Measurements from ENCODE around the gene SESN2.

The SESN2 gene

GRCh38 chr1:28282426-28283407 lies 23.4 kb downstream of the SESN2 start:
- Histone ChIP-seq H3K4me1 (ENCODE audit: control insufficient read depth, insufficient read depth, low read length, poor library complexity, severe bottlenecking) (no peaks in the 10 kb centered on the region), H3K27ac (ENCODE audit: insufficient read depth, low read length, poor library complexity, severe bottlenecking) (no peak overlapping the region), H3K9me3 (ENCODE audit: control insufficient read depth, low read length) (no peaks in the 10 kb centered on the region), H3K4me3 (ENCODE audit: insufficient read depth, low read depth, low read length, poor library complexity, severe bottlenecking) (no peak overlapping the region), H3K27me3 (replicated peaks; ENCODE audit: control insufficient read depth, insufficient read depth, low read length, poor library complexity, severe bottlenecking) (no peaks in the 10 kb centered on the region), H3K36me3 (ENCODE audit: control insufficient read depth, insufficient read depth, low read length) (peaks cover 12% of the 10 kb centered on the region)
- DNase-seq: no peak

- no peak overlapping the region for H3K4me3 ChIP-seq (ENCODE audit: insufficient read depth, low read depth, low read length, poor library complexity, severe bottlenecking)
- no peaks in the 10 kb centered on the region for H3K4me1 ChIP-seq (ENCODE audit: control insufficient read depth, insufficient read depth, low read length, poor library complexity, severe bottlenecking)
- peaks cover 1% of the 10 kb centered on the region for H3K36me3 ChIP-seq (ENCODE audit: control insufficient read depth, insufficient read depth, low read length)
- no peaks in the 10 kb centered on the region for H3K9me3 ChIP-seq (ENCODE audit: control insufficient read depth, low read length)
- no peaks in the 10 kb centered on the region for H3K27me3 ChIP-seq (replicated peaks; ENCODE audit: control insufficient read depth, insufficient read depth, low read length, poor library complexity, severe bottlenecking)
- H3K27ac ChIP-seq (ENCODE audit: insufficient read depth, low read length, poor library complexity, severe bottlenecking): no peak overlapping the region
- DNase-seq: no peak
These were observed 26.8 kb downstream of the SESN2 start for GRCh38 chr1:28286111-28286510.

GRCh38 chr1:28288487-28288886 lies 29.2 kb downstream of the SESN2 start:
- no peak for DNase-seq
- H3K36me3 ChIP-seq (ENCODE audit: control insufficient read depth, insufficient read depth, low read length): no peaks in the 10 kb centered on the region
- no peak overlapping the region for H3K27ac ChIP-seq (ENCODE audit: insufficient read depth, low read length, poor library complexity, severe bottlenecking)
- no peaks in the 10 kb centered on the region for H3K27me3 ChIP-seq (replicated peaks; ENCODE audit: control insufficient read depth, insufficient read depth, low read length, poor library complexity, severe bottlenecking)
- no peak overlapping the region for H3K4me3 ChIP-seq (ENCODE audit: insufficient read depth, low read depth, low read length, poor library complexity, severe bottlenecking)
- H3K4me1 ChIP-seq (ENCODE audit: control insufficient read depth, insufficient read depth, low read length, poor library complexity, severe bottlenecking): no peaks in the 10 kb centered on the region
- H3K9me3 ChIP-seq (ENCODE audit: control insufficient read depth, low read length): no peaks in the 10 kb centered on the region

- Histone ChIP-seq H3K27ac (ENCODE audit: insufficient read depth, low read length, poor library complexity, severe bottlenecking) (no peak overlapping the region), H3K27me3 (replicated peaks; ENCODE audit: control insufficient read depth, insufficient read depth, low read length, poor library complexity, severe bottlenecking) (no peaks in the 10 kb centered on the region), H3K4me1 (ENCODE audit: control insufficient read depth, insufficient read depth, low read length, poor library complexity, severe bottlenecking) (no peaks in the 10 kb centered on the region), H3K4me3 (ENCODE audit: insufficient read depth, low read depth, low read length, poor library complexity, severe bottlenecking) (no peak overlapping the region), H3K36me3 (ENCODE audit: control insufficient read depth, insufficient read depth, low read length) (no peaks in the 10 kb centered on the region), H3K9me3 (ENCODE audit: control insufficient read depth, low read length) (no peaks in the 10 kb centered on the region)
- DNase-seq: no peak
These were observed 31.5 kb downstream of the SESN2 start for GRCh38 chr1:28290851-28291250.

GRCh38 chr1:28291711-28292110 lies 32.4 kb downstream of the SESN2 start:
- DNase-seq: no peak
- Histone ChIP-seq H3K4me3 (ENCODE audit: insufficient read depth, low read depth, low read length, poor library complexity, severe bottlenecking) (no peak overlapping the region), H3K27ac (ENCODE audit: insufficient read depth, low read length, poor library complexity, severe bottlenecking) (no peak overlapping the region)

GRCh38 chr1:28295936-28296335 lies 36.6 kb downstream of the SESN2 start:
- no peaks in the 10 kb centered on the region for H3K27me3 ChIP-seq (replicated peaks; ENCODE audit: control insufficient read depth, insufficient read depth, low read length, poor library complexity, severe bottlenecking)
- H3K4me1 ChIP-seq (ENCODE audit: control insufficient read depth, insufficient read depth, low read length, poor library complexity, severe bottlenecking): no peaks in the 10 kb centered on the region
- H3K4me3 ChIP-seq (ENCODE audit: insufficient read depth, low read depth, low read length, poor library complexity, severe bottlenecking): no peak overlapping the region
- H3K27ac ChIP-seq (ENCODE audit: insufficient read depth, low read length, poor library complexity, severe bottlenecking): no peak overlapping the region
- H3K9me3 ChIP-seq (ENCODE audit: control insufficient read depth, low read length): no peaks in the 10 kb centered on the region
- no peak for DNase-seq
- no peaks in the 10 kb centered on the region for H3K36me3 ChIP-seq (ENCODE audit: control insufficient read depth, insufficient read depth, low read length)

More at GRCh38 chr1:28291711-28292110, 32.4 kb downstream of the SESN2 start:
- Histone ChIP-seq H3K4me1 (ENCODE audit: control insufficient read depth, insufficient read depth, low read length, poor library complexity, severe bottlenecking) (no peaks in the 10 kb centered on the region), H3K9me3 (ENCODE audit: control insufficient read depth, low read length) (no peaks in the 10 kb centered on the region), H3K27me3 (replicated peaks; ENCODE audit: control insufficient read depth, insufficient read depth, low read length, poor library complexity, severe bottlenecking) (no peaks in the 10 kb centered on the region), H3K36me3 (ENCODE audit: control insufficient read depth, insufficient read depth, low read length) (no peaks in the 10 kb centered on the region)

GRCh38 chr1:28296401-28297261 lies 37.3 kb downstream of the SESN2 start:
- H3K4me1 ChIP-seq (ENCODE audit: control insufficient read depth, insufficient read depth, low read length, poor library complexity, severe bottlenecking): no peaks in the 10 kb centered on the region
- DNase-seq: no peak
- no peaks in the 10 kb centered on the region for H3K27me3 ChIP-seq (replicated peaks; ENCODE audit: control insufficient read depth, insufficient read depth, low read length, poor library complexity, severe bottlenecking)
- no peaks in the 10 kb centered on the region for H3K36me3 ChIP-seq (ENCODE audit: control insufficient read depth, insufficient read depth, low read length)
- H3K9me3 ChIP-seq (ENCODE audit: control insufficient read depth, low read length): no peaks in the 10 kb centered on the region
- no peak overlapping the region for H3K27ac ChIP-seq (ENCODE audit: insufficient read depth, low read length, poor library complexity, severe bottlenecking)
- no peak overlapping the region for H3K4me3 ChIP-seq (ENCODE audit: insufficient read depth, low read depth, low read length, poor library complexity, severe bottlenecking)

- no peak overlapping the region for H3K4me3 ChIP-seq (ENCODE audit: insufficient read depth, low read depth, low read length, poor library complexity, severe bottlenecking)
- DNase-seq: no peak
- H3K9me3 ChIP-seq (ENCODE audit: control insufficient read depth, low read length): no peaks in the 10 kb centered on the region
- no peaks in the 10 kb centered on the region for H3K36me3 ChIP-seq (ENCODE audit: control insufficient read depth, insufficient read depth, low read length)
- H3K4me1 ChIP-seq (ENCODE audit: control insufficient read depth, insufficient read depth, low read length, poor library complexity, severe bottlenecking): no peaks in the 10 kb centered on the region
- H3K27me3 ChIP-seq (replicated peaks; ENCODE audit: control insufficient read depth, insufficient read depth, low read length, poor library complexity, severe bottlenecking): no peaks in the 10 kb centered on the region
- H3K27ac ChIP-seq (ENCODE audit: insufficient read depth, low read length, poor library complexity, severe bottlenecking): no peak overlapping the region
These were observed 38.5 kb downstream of the SESN2 start for GRCh38 chr1:28297826-28298225.

- Histone ChIP-seq H3K4me1 (ENCODE audit: control insufficient read depth, insufficient read depth, low read length, poor library complexity, severe bottlenecking) (no peaks in the 10 kb centered on the region), H3K9me3 (ENCODE audit: control insufficient read depth, low read length) (no peaks in the 10 kb centered on the region), H3K27me3 (replicated peaks; ENCODE audit: control insufficient read depth, insufficient read depth, low read length, poor library complexity, severe bottlenecking) (no peaks in the 10 kb centered on the region), H3K4me3 (ENCODE audit: insufficient read depth, low read depth, low read length, poor library complexity, severe bottlenecking) (no peak overlapping the region), H3K27ac (ENCODE audit: insufficient read depth, low read length, poor library complexity, severe bottlenecking) (no peak overlapping the region), H3K36me3 (ENCODE audit: control insufficient read depth, insufficient read depth, low read length) (no peaks in the 10 kb centered on the region)
- DNase-seq: no peak
These were observed 39.1 kb downstream of the SESN2 start for GRCh38 chr1:28298438-28298837.
